Activated T-helper 1 cell treated with anti-CD3 and anti-CD28 coated beads, Interleukin-12 subunit alpha, Interleukin-12 subunit beta, Interleukin-2, Interleukin-4 antibody, amounts not matched to agents 30 ng/mL and 10 ng/mL and 1 ng/mL, durations not matched to agents 14 hours and 24 hours and 36 hours (primary cell): Measurements from ENCODE around the gene TNNT2. TPM values are rescaled to one million over a fixed set of nuclear protein-coding genes. Genes with fewer than 3 reads are reported as not detected.

Experiments used
- DNase-seq: peaks from one replicate; pipeline ENCODE4 v3.0.0; 2021; ENCODE audit warnings: low spot score
- H3K27ac Mint-ChIP-seq: one replicate; pipeline ENCODE4 v1.8.0; 2021; ENCODE audit warnings: mild to moderate bottlenecking, mixed read lengths
- H3K27me3 Mint-ChIP-seq: one replicate; pipeline ENCODE4 v1.8.0; 2022; ENCODE audit warnings: mild to moderate bottlenecking, moderate library complexity, mixed read lengths; ENCODE audit not compliant: insufficient read depth
- H3K36me3 Mint-ChIP-seq: one replicate; pipeline ENCODE4 v1.8.0; 2021; ENCODE audit warnings: low read depth, mixed read lengths
- H3K4me1 Mint-ChIP-seq: one replicate; pipeline ENCODE4 v1.8.0; 2021; ENCODE audit warnings: low read depth, mixed read lengths
- H3K4me3 Mint-ChIP-seq: one replicate; pipeline ENCODE4 v1.8.0; 2021; ENCODE audit warnings: mild to moderate bottlenecking, moderate library complexity, mixed read lengths
- H3K9me3 Mint-ChIP-seq: one replicate; pipeline ENCODE4 v1.8.0; 2021; ENCODE audit warnings: mixed read lengths
- intact Hi-C: fragments of 100-400 bp; cut with micrococcal nuclease; formaldehyde crosslinking; loops from one replicate; pipeline ENCODE4 v1.15.1; 2024
- total RNA-seq: library from RNA; stranded (reverse); gene quantifications from 2 replicates; pipeline ENCODE4 v1.2.3, GENCODE V29; 2022

The TNNT2 gene
- total RNA-seq, 1 donor from 2014 or later, result not detected

GRCh38 chr1:201365251-201365650, 12.2 kb downstream of the TNNT2 start:
- DNase-seq, result no peak
- H3K4me1 Mint-ChIP-seq, result no peaks in the 10 kb centered on the region
- H3K9me3 Mint-ChIP-seq, result no peaks in the 10 kb centered on the region
- no peak overlapping the region for H3K27ac Mint-ChIP-seq
- H3K27me3 Mint-ChIP-seq, result peaks cover 4% of the 10 kb centered on the region
- intact Hi-C loops, result no loop called here
- no peaks in the 10 kb centered on the region for H3K36me3 Mint-ChIP-seq
- H3K4me3 Mint-ChIP-seq, result no peak overlapping the region

- no peaks in the 10 kb centered on the region for H3K9me3 Mint-ChIP-seq
- H3K36me3 Mint-ChIP-seq, result no peaks in the 10 kb centered on the region
- DNase-seq, result no peak
- H3K27me3 Mint-ChIP-seq, result peaks cover 4% of the 10 kb centered on the region
- no peak overlapping the region for H3K27ac Mint-ChIP-seq
- intact Hi-C loops, result no loop called here
- H3K4me1 Mint-ChIP-seq, result no peaks in the 10 kb centered on the region
- no peak overlapping the region for H3K4me3 Mint-ChIP-seq
These were observed 12.7 kb downstream of the TNNT2 start for GRCh38 chr1:201364808-201365105.

DNA sequence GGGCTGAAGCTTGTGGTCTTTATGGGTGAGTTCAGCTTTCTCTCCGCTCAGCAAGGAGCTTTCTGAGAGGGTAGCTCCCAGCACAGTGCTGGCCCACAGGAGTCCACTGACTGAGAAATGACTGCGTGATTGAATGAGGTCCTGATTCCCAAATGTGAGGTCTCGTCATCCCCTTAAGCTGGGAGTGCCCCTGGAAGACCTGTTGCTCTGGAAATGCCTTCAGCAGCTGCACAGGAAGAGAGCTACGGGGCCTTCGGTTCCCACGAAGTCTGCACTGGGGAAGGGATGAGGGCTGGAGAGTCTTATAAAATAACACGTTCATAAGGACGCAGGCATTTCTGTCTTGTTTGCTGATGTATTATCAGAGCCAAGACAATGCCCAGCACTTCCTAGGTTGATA, 14.0 kb downstream of the TNNT2 start:
- Mint-ChIP-seq H3K9me3 (no peaks in the 10 kb centered on the region), H3K27ac (no peak overlapping the region), H3K27me3 (peaks cover 2% of the 10 kb centered on the region), H3K4me1 (no peaks in the 10 kb centered on the region), H3K36me3 (no peaks in the 10 kb centered on the region), H3K4me3 (no peak overlapping the region)
- intact Hi-C loops, result no loop called here
- DNase-seq, result no peak

DNA sequence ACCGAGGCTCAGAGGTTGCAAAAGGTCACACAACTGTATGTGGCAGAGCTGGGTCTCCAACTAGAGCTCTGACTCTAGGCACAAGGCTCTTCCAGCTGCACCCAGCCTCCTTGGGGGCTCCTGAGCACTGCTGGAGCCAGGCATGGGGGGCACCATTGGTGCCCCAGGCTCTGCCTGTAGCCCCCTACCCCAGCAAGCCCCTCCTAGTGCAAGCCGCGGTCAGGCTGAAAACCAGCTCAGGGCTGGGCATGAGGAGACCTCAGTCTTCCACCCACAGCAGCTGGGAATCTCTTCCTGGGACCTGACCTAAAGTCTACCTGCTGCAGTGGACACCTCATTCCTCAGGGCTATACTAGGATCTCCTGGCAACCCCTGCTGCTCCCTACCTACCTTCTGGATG, 14.6 kb downstream of the TNNT2 start:
- intact Hi-C loops, result loop anchor here (1.0 kb wide), 1 partner anchor 109 kb away; no protein-coding TSS in a partner anchor
- H3K9me3 Mint-ChIP-seq, result no peaks in the 10 kb centered on the region
- no peaks in the 10 kb centered on the region for H3K36me3 Mint-ChIP-seq
- no peaks in the 10 kb centered on the region for H3K4me1 Mint-ChIP-seq
- no peak overlapping the region for H3K27ac Mint-ChIP-seq
- no peak for DNase-seq
- peaks cover 2% of the 10 kb centered on the region for H3K27me3 Mint-ChIP-seq
- no peak overlapping the region for H3K4me3 Mint-ChIP-seq

DNA sequence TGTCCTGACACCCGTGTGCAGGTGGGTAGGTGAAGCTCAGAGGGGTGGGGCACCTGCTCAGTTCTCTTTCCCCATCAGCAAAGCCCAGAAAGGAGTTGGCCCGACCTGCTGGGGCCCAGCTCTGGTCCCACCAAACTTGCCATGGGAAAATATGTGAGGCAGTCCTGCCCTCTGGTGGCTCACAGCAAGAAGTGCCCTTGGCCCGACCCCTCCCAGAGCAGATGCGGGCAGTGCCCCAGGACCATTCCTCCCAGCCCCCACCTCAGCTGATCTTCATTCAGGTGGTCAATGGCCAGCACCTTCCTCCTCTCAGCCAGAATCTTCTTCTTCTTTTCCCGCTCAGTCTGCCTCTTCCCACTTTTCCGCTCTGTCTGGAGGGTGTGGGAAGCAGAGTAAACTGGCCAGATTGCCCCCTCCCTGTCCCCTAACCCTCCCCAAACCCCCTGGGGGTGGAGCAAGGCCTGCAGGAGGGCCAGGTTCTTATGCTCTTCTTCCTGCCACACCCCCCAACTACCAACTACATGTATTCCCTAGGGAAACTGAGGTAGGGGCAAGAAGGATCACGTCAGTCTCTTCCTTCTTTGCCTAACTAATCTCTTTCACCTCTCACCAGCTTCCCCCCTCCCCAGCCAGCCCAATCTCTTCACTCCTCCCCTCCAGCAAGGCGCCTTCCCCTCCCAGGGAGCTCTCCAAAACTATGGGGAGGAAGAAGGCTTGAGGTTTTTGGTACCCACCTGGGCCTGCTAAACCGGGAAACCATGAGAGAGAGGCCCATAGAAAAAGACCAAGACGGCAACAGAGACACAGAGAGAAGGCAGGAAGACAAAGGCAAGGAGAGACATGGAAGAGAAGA, 15.6 kb downstream of the TNNT2 start:
- Mint-ChIP-seq H3K36me3 (no peaks in the 10 kb centered on the region), H3K27ac (no peak overlapping the region), H3K9me3 (no peaks in the 10 kb centered on the region), H3K27me3 (peaks cover 2% of the 10 kb centered on the region), H3K4me1 (no peaks in the 10 kb centered on the region), H3K4me3 (no peak overlapping the region)
- no peak for DNase-seq
- intact Hi-C loops, result loop anchor here (1.0 kb wide), 1 partner anchor 108 kb away; no protein-coding TSS in a partner anchor

DNA sequence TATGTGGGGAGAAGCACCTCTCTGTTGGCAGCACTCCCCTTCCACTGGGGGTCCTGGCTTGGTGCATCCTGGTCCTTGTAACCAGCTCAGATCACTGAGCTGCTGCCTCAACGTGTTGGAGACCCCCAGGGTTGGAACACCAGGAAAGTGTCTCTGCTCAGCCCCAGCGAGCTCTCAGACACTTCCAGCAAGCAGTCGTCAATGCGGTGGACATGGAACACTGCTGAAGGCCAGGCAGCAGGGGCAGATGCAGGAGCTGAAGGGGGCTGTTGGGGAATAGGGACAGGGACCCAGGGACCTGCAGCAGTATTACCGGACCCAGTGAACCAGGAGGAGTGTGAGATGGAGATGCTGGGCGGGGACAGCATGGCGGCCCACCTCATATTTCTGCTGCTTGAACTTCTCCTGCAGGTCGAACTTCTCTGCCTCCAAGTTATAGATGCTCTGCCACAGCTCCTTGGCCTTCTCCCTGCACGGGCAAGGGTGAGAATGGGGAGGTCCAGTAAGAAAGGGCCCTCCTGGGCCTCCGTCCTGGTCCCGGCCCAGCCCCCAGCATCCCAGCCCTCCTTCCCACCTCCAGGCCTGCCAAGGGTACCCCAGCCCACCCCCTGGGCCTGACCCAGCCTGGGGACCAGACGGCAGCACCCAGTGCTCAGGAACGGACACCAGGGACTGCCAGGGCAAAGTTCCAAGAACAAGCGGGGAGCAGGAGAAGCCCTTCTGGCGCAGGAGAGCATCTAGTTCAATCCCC, 16.4 kb downstream of the TNNT2 start:
- peaks cover 2% of the 10 kb centered on the region for H3K27me3 Mint-ChIP-seq
- no peak overlapping the region for H3K4me3 Mint-ChIP-seq
- H3K9me3 Mint-ChIP-seq, result no peaks in the 10 kb centered on the region
- no peak for DNase-seq
- no peaks in the 10 kb centered on the region for H3K4me1 Mint-ChIP-seq
- H3K36me3 Mint-ChIP-seq, result no peaks in the 10 kb centered on the region
- intact Hi-C loops, result no loop called here
- H3K27ac Mint-ChIP-seq, result no peak overlapping the region

- Mint-ChIP-seq H3K27me3 (peaks cover 2% of the 10 kb centered on the region), H3K9me3 (no peaks in the 10 kb centered on the region), H3K4me3 (no peak overlapping the region), H3K36me3 (no peaks in the 10 kb centered on the region), H3K27ac (no peak overlapping the region), H3K4me1 (no peaks in the 10 kb centered on the region)
- intact Hi-C loops, result no loop called here
- no peak for DNase-seq
These were observed 17.0 kb downstream of the TNNT2 start for GRCh38 chr1:201360486-201360885.

DNA sequence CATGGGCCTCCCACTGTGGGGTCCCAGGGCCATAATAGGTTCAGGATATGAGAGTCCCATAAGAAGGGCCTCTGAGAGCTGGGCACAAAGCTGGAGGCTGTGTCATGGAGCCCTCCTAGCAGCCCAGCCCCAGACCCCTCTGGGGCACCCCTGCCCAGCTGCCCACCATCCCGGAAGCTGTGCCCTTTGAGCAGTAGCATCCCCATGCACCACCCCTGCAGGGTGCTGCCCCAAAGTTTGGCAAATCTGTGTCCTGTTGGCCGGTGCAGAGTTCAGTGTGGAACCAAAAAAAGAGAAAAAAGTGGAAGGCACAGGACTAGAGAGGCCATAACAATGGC, 17.6 kb downstream of the TNNT2 start:
- no peaks in the 10 kb centered on the region for H3K36me3 Mint-ChIP-seq
- intact Hi-C loops, result no loop called here
- no peak overlapping the region for H3K4me3 Mint-ChIP-seq
- DNase-seq, result no peak
- no peaks in the 10 kb centered on the region for H3K9me3 Mint-ChIP-seq
- no peaks in the 10 kb centered on the region for H3K4me1 Mint-ChIP-seq
- H3K27me3 Mint-ChIP-seq, result peaks cover 2% of the 10 kb centered on the region
- no peak overlapping the region for H3K27ac Mint-ChIP-seq

DNA sequence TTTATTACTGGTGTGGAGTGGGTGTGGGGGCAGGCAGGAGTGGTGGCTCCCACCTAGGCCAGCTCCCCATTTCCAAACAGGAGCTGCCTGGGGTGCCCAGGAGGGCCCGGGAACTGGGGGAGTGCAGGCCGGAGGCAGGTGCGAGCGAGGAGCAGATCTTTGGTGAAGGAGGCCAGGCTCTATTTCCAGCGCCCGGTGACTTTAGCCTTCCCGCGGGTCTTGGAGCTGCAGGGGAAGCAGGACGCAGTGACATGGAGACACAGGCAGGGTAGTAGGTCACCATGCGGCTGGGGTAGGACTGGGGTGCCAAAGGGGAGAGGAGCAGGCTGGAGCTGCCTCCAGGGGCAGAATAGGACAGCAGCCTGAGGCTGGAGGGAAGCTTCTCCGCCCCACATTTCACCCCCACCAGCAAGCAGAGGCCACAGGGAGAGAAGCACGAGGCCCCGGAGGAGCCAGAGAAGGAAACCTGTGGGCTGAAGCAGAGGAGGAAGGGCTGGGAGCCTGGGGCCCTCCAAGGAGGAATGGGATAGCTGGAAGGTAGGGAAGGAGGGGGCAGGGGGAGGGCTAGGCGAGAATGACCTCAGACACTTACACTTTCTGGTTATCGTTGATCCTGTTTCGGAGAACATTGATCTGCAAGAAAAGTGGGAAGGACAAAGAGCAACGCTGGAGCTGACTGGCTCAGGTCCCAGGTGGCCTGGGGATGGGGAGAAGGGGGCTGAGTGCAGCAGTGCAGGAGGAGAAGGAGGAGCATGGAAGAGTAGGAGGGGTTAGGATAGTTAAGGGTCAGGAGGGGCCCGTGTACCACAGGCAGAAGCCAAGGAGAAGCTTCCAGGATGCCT, 18.2 kb downstream of the TNNT2 start:
- H3K9me3 Mint-ChIP-seq, result no peaks in the 10 kb centered on the region
- no peaks in the 10 kb centered on the region for H3K4me1 Mint-ChIP-seq
- no peak overlapping the region for H3K4me3 Mint-ChIP-seq
- intact Hi-C loops, result no loop called here
- peaks cover 2% of the 10 kb centered on the region for H3K27me3 Mint-ChIP-seq
- no peak for DNase-seq
- no peaks in the 10 kb centered on the region for H3K36me3 Mint-ChIP-seq
- no peak overlapping the region for H3K27ac Mint-ChIP-seq

DNA sequence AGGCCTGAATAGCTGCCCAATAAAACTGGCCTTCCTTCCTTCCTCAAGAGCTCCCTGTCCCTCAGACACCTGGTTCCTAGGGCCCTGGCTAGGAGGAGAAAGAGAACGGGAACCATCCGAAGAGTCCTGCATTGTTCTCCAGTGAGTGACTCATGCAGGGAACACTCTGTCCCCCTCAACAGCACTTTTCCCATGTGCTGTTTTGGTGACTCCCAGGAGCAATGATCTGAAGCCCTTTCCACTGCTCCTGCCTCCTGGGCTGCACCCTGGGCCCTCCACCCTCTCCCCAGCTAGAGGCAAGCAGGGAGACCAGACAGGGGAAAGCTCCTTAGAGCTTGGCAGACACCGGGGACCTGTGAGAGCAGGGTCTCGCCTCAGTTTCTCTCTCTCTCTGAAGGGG, 18.9 kb downstream of the TNNT2 start:
- H3K4me3 Mint-ChIP-seq, result no peak overlapping the region
- no peaks in the 10 kb centered on the region for H3K9me3 Mint-ChIP-seq
- no peak for DNase-seq
- H3K27me3 Mint-ChIP-seq, result peaks cover 2% of the 10 kb centered on the region
- H3K36me3 Mint-ChIP-seq, result no peaks in the 10 kb centered on the region
- H3K4me1 Mint-ChIP-seq, result no peaks in the 10 kb centered on the region
- H3K27ac Mint-ChIP-seq, result no peak overlapping the region
- intact Hi-C loops, result no loop called here

- Mint-ChIP-seq H3K27me3 (peaks cover 2% of the 10 kb centered on the region), H3K36me3 (no peaks in the 10 kb centered on the region), H3K9me3 (no peaks in the 10 kb centered on the region), H3K4me3 (no peak overlapping the region), H3K27ac (no peak overlapping the region), H3K4me1 (no peaks in the 10 kb centered on the region)
- intact Hi-C loops, result no loop called here
- no peak for DNase-seq
These were observed 19.7 kb downstream of the TNNT2 start for GRCh38 chr1:201357636-201358348.

- intact Hi-C loops, result no loop called here
- Mint-ChIP-seq H3K4me1 (no peaks in the 10 kb centered on the region), H3K36me3 (no peaks in the 10 kb centered on the region), H3K9me3 (no peaks in the 10 kb centered on the region), H3K27me3 (peaks cover under 1% of the 10 kb centered on the region), H3K27ac (no peak overlapping the region), H3K4me3 (no peak overlapping the region)
- no peak for DNase-seq
These were observed 20.3 kb downstream of the TNNT2 start for GRCh38 chr1:201357211-201357610.
